Ectodermal cell (in vitro differentiated cells): ENCODE measurements around the gene FURIN.
"Not testable (repeated sequence)": the region's sequence is repeated elsewhere in the genome, so short reads cannot be mapped to it uniquely, and the experiment has no call there.

ENCODE experiments used
- H3K27ac ChIP-seq: 2 replicates; pipeline ENCODE4 v1.7.0; 2013; ENCODE audit warnings: mild to moderate bottlenecking, low read depth, low read length; ENCODE audit not compliant: insufficient read depth, poor library complexity, severe bottlenecking
- H3K27me3 ChIP-seq: 2 replicates; pipeline ENCODE4 v1.7.0; 2013; ENCODE audit warnings: mild to moderate bottlenecking, low read length; ENCODE audit not compliant: insufficient read depth, control insufficient read depth, poor library complexity, severe bottlenecking
- H3K36me3 ChIP-seq: one replicate; pipeline ENCODE4 v1.7.0; 2013; ENCODE audit warnings: low read length; ENCODE audit not compliant: control insufficient read depth, insufficient read depth
- H3K4me1 ChIP-seq: one replicate; pipeline ENCODE4 v1.7.0; 2013; ENCODE audit warnings: low read length; ENCODE audit not compliant: control insufficient read depth, insufficient read depth
- H3K4me3 ChIP-seq: 2 replicates; pipeline ENCODE4 v1.7.0; 2013; ENCODE audit warnings: low read depth, low read length, control low read depth; ENCODE audit not compliant: insufficient read depth
- H3K9me3 ChIP-seq: 2 replicates; pipeline ENCODE4 v1.7.0; 2013; ENCODE audit warnings: mild to moderate bottlenecking, low read length, moderate library complexity; ENCODE audit not compliant: control insufficient read depth
- WGBS, 2 experiments: methylation state at CpG; one replicate each; pipeline ENCODE4 v1.1.7; 2013; ENCODE audit warnings: missing lambda C conversion rate in 2 of 2; 5-methylcytosine and 5-hydroxymethylcytosine counted together

The FURIN gene

DNA sequence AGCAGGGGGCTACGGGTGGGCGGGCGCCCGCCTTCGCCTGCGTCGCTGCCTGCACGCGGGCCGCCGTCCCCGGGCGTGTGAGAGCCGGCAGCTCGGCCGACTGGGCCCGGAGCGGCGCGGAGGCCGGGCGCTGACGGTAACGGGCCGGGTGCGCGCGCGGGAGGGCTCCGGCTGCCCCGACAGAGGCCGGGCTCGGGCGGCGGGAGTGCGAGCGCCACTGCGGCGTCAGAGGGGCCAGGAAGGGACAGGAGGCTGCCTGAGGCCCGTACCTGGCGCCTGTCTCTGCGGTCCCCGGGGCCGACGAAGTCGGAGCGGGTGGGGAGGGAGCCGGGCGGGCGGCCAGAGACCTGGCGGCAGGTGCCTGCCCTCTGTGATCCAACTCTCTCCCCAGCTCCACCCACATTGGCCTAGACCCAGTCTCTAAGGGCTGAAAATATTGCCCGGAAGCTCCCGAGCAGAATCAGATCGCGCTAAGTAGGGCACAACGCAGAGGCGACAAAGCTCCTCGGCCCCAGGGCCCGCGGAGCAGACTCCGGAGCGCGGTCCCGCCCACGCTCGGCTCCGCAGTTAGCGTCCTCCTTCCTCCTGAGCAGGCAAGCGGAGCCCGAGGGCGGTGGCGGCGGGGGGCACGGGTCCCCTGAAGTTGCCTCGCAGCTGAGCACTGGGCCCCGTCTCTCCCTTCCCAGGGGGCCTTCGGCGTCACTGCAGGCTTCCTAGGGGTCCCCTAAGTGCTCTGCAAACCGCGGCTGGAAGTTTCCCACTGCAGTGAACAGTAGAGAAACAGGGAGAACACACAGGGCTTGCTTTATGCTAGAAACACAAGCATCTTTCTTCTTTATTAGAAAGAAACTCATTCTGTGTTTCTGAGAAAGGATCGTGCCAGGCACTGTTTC is 34.7 kb downstream of the FURIN start, which contains the start of gene MAN2A2:
MAN2A2 (plus strand) TSS at position 463 of the 893 bp plus-strand sequence. CDS start 906 bp downstream, outside the sequence.
- 0 to 1% methylated on average over 81 of the region's 81 CpGs for WGBS, 2 experiments
- Histone ChIP-seq H3K4me3 (peak within 1 kb of the TSS; percentile 68), H3K36me3 (peaks cover 3% of the 10 kb centered on the region), H3K9me3 (no peaks in the 10 kb centered on the region), H3K4me1 (peaks cover 8% of the 10 kb centered on the region), H3K27me3 (peaks cover 18% of the 10 kb centered on the region), H3K27ac (no peak within 1 kb of the TSS)

- WGBS, 2 experiments = 34 to 36% methylated on average over 18 of the region's 18 CpGs
- Histone ChIP-seq H3K4me3 (peak overlapping the region; percentile 68), H3K36me3 (peaks cover 3% of the 10 kb centered on the region), H3K4me1 (peaks cover 8% of the 10 kb centered on the region), H3K27ac (no peak overlapping the region), H3K9me3 (no peaks in the 10 kb centered on the region), H3K27me3 (peaks cover 18% of the 10 kb centered on the region)
Measured at GRCh38 chr15:90903733-90904536, 35.5 kb downstream of the FURIN start.

- 91 to 95% methylated on average over 9 of the region's 9 CpGs for WGBS, 2 experiments
- Histone ChIP-seq H3K4me1 (peaks cover 8% of the 10 kb centered on the region), H3K27me3 (peaks cover 18% of the 10 kb centered on the region), H3K4me3 (no peak overlapping the region), H3K9me3 (no peaks in the 10 kb centered on the region), H3K27ac (no peak overlapping the region), H3K36me3 (peaks cover 3% of the 10 kb centered on the region)
Measured at GRCh38 chr15:90904746-90905145, 36.4 kb downstream of the FURIN start.

DNA sequence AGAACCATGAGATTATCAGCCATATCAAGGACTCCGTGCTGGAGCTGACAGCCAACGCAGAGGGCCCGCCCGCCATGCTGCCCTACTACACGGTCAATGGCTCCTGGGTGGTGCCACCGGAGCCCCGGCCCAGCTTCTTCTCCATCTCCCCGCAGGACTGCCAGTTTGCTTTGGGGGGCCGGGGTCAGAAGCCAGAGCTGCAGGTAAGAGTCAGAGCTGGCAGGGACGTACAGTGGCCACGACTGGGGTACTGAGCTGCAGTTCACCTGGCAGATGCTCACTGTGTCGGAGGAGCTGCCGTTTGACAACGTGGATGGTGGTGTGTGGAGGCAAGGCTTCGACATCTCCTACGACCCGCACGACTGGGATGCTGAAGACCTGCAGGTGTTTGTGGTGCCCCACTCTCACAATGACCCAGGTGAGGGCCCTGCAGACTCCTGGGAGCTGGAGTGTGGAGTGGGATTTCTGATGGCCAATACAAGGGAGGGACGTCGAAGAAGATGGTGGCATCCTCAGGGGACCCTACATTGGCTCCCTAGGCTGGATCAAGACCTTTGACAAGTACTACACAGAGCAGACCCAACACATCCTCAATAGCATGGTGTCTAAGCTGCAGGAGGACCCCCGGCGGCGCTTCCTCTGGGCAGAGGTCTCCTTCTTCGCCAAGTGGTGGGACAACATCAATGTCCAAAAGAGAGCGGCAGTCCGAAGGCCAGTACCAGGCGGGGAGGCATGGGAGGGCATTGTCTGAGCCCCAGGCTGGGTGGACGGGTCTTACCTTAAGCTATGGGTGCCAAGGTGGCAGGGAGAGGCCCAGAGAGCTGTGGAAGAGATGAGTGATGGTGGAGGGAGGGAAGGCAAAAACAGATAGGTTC is 37.2 kb downstream of the FURIN start:
- Histone ChIP-seq H3K36me3 (peaks cover 3% of the 10 kb centered on the region), H3K4me1 (peaks cover 8% of the 10 kb centered on the region), H3K27me3 (peaks cover 18% of the 10 kb centered on the region), H3K4me3 (no peak overlapping the region), H3K9me3 (no peaks in the 10 kb centered on the region), H3K27ac (no peak overlapping the region)
- 96 to 97% methylated on average over 28 of the region's 28 CpGs for WGBS, 2 experiments

GRCh38 chr15:90906181-90906849 is 37.9 kb downstream of the FURIN start:
- H3K27ac ChIP-seq = no peak overlapping the region
- peaks cover 8% of the 10 kb centered on the region for H3K4me1 ChIP-seq
- peaks cover 3% of the 10 kb centered on the region for H3K36me3 ChIP-seq
- peaks cover 18% of the 10 kb centered on the region for H3K27me3 ChIP-seq
- H3K4me3 ChIP-seq = no peak overlapping the region
- H3K9me3 ChIP-seq = no peaks in the 10 kb centered on the region
- WGBS, 2 experiments = 93 to 95% methylated on average over 11 of the region's 11 CpGs

DNA sequence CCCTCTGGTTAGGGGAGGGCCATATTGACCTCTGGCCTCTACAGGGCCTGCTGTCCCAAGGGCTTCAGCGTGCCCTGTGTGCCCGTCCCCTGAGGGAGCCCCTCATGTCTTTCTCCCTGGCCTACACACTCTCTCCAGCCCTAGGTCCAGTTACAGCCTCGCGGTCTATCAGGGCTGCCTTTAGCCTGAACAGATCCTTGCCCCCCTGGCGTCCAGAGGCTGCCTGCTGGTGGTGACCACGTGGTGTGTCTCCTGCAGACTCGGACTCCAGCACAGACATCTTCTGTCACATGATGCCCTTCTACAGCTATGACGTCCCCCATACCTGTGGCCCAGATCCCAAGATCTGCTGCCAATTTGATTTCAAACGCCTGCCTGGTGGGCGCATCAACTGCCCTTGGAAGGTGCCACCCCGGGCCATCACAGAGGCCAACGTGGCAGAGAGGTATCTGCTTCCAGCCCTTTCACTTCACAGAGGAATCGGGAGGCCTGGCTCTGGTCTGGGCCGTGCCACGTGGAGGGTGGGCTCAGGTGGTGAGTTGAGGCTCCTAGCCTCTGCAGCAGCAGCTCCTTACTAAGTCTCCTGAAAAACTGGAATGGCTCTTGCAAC is 38.8 kb downstream of the FURIN start:
- H3K36me3 ChIP-seq = peaks cover 3% of the 10 kb centered on the region
- H3K27me3 ChIP-seq = peaks cover 18% of the 10 kb centered on the region
- H3K27ac ChIP-seq = no peak overlapping the region
- no peak overlapping the region for H3K4me3 ChIP-seq
- 92 to 93% methylated on average over 15 of the region's 15 CpGs for WGBS, 2 experiments
- peaks cover 8% of the 10 kb centered on the region for H3K4me1 ChIP-seq
- H3K9me3 ChIP-seq = no peaks in the 10 kb centered on the region

DNA sequence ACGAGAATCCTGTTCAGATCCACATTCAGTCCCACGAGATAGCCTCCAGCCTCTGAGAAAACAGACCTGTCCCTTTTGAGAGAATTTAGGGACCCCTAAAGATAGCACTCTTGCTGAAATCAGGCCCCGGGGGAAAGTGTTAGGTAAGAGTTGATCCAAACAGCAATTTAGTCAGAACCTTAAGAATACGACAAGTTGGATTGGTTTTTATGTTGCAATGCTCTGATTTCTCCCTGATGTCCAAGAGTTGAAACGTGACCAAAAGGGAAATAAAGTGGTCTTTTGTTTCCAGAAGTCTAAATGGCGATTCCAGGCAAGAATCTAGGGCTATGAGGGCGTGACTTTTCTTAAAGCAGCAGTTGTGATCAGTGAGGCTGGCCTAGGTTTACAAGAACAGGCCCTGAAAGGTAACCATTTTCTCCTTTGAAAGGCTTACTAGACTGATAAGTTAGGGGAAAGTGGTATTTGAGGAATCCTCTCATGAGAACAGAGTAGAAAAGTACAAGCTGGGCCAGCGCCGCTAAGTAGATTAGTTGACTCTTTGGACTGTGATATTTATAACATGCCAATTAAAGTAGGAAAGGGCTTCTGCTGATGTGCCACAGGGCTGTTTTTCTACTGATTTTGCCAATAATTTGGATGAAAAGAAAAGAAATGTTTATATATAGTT is 39.6 kb downstream of the FURIN start:
- Histone ChIP-seq H3K27me3 (peaks cover 17% of the 10 kb centered on the region), H3K36me3 (peaks cover 3% of the 10 kb centered on the region), H3K4me3 (no peak overlapping the region), H3K27ac (no peak overlapping the region), H3K4me1 (peaks cover 8% of the 10 kb centered on the region), H3K9me3 (no peaks in the 10 kb centered on the region)
- 91 to 93% methylated on average over 9 of the region's 9 CpGs for WGBS, 2 experiments

- WGBS, 2 experiments = 90 to 95% methylated on average over 11 of the region's 11 CpGs
- H3K27ac ChIP-seq, H3K4me3 ChIP-seq: not testable (repeated sequence)
Measured at GRCh38 chr15:90909449-90909848, 41.1 kb downstream of the FURIN start.

GRCh38 chr15:90909976-90910375 is 41.6 kb downstream of the FURIN start:
- no peak overlapping the region for H3K4me3 ChIP-seq
- H3K9me3 ChIP-seq = no peaks in the 10 kb centered on the region
- H3K27ac ChIP-seq = no peak overlapping the region
- H3K4me1 ChIP-seq = no peaks in the 10 kb centered on the region
- peaks cover 3% of the 10 kb centered on the region for H3K36me3 ChIP-seq
- H3K27me3 ChIP-seq = no peaks in the 10 kb centered on the region
- 92 to 96% methylated on average over 8 of the region's 8 CpGs for WGBS, 2 experiments

More at GRCh38 chr15:90909449-90909848, 41.1 kb downstream of the FURIN start:
- not testable (repeated sequence) for H3K4me1 ChIP-seq, H3K27me3 ChIP-seq, H3K9me3 ChIP-seq, H3K36me3 ChIP-seq
